GM23338 (cell line): ENCODE results near the gene LYSMD4. TPM values are rescaled to one million over a fixed set of nuclear protein-coding genes. Genes with fewer than 3 reads are reported as not detected.

Source experiments
- ATAC-seq: fragments of 200-7000 bp; cut with Tn5 transposase; 3 replicates; pipeline ENCODE4 v1.9.1; 2020
- DNase-seq: peaks from one replicate; pipeline ENCODE4 v3.0.0-alpha.2; 2015; ENCODE audit warnings: low spot score
- H2AFZ ChIP-seq: fragments of 200-600 bp; sonication (generic); 2 replicates; pipeline ENCODE4 v1.8.0; 2016; ENCODE audit warnings: antibody characterized with exemption, mild to moderate bottlenecking, moderate library complexity
- H3F3A ChIP-seq: fragments of 200-600 bp; sonication (generic); replicated peaks from 2 replicates; pipeline ENCODE4 v1.8.0; 2017; ENCODE audit warnings: antibody characterized with exemption, mixed run types, low read depth
- H3K27ac ChIP-seq: fragments of 200-600 bp; sonication (generic); 2 replicates; pipeline ENCODE4 v1.6.1; 2016; ENCODE audit warnings: low read depth
- H3K27me3 ChIP-seq: fragments of 200-600 bp; sonication (generic); 2 replicates; pipeline ENCODE4 v1.8.0; 2016; ENCODE audit warnings: mild to moderate bottlenecking, mixed run types, moderate library complexity; ENCODE audit not compliant: insufficient read depth
- H3K36me3 ChIP-seq: fragments of 200-600 bp; sonication (generic); 2 replicates; pipeline ENCODE4 v1.8.0; 2016; ENCODE audit warnings: mild to moderate bottlenecking; ENCODE audit not compliant: insufficient read depth
- H3K4me1 ChIP-seq: fragments of 200-600 bp; sonication (generic); 2 replicates; pipeline ENCODE4 v1.8.0; 2016; ENCODE audit warnings: mild to moderate bottlenecking, moderate library complexity; ENCODE audit not compliant: insufficient read depth
- H3K4me2 ChIP-seq: fragments of 200-600 bp; sonication (generic); 2 replicates; pipeline ENCODE4 v1.7.1; 2017; ENCODE audit warnings: mixed run types
- H3K4me3 ChIP-seq: fragments of 200-600 bp; sonication (generic); 2 replicates; pipeline ENCODE4 v1.6.1; 2016; ENCODE audit warnings: mixed run types
- H3K79me2 ChIP-seq: fragments of 200-600 bp; sonication (generic); replicated peaks from 2 replicates; pipeline ENCODE4 v1.8.0; 2017; ENCODE audit warnings: mild to moderate bottlenecking; ENCODE audit not compliant: insufficient read depth
- H3K9me2 ChIP-seq: fragments of 200-600 bp; sonication (generic); 2 replicates; pipeline ENCODE4 v1.8.0; 2017; ENCODE audit not compliant: insufficient read depth
- H4K20me1 ChIP-seq: fragments of 200-600 bp; sonication (generic); replicated peaks from 2 replicates; pipeline ENCODE4 v1.8.0; 2017; ENCODE audit warnings: mild to moderate bottlenecking; ENCODE audit not compliant: insufficient read depth
- H3K27ac Mint-ChIP-seq: 2 replicates; pipeline ENCODE4 v1.8.0; 2020; ENCODE audit warnings: inconsistent platforms, mild to moderate bottlenecking, moderate library complexity, mixed read lengths
- H3K27me3 Mint-ChIP-seq: 3 replicates; pipeline ENCODE4 v1.8.0; 2022; ENCODE audit warnings: low read depth, mild to moderate bottlenecking, moderate library complexity, mixed read lengths, inconsistent platforms; ENCODE audit not compliant: insufficient read depth, poor library complexity
- H3K36me3 Mint-ChIP-seq: 3 replicates; pipeline ENCODE4 v1.8.0; 2021; ENCODE audit warnings: low read depth, mild to moderate bottlenecking, inconsistent platforms, moderate library complexity, mixed read lengths
- H3K4me1 Mint-ChIP-seq: 3 replicates; pipeline ENCODE4 v1.8.0; 2020; ENCODE audit warnings: mild to moderate bottlenecking, inconsistent platforms, mixed read lengths
- H3K4me3 Mint-ChIP-seq: 3 replicates; pipeline ENCODE4 v1.8.0; 2021; ENCODE audit warnings: moderate library complexity, mild to moderate bottlenecking, inconsistent platforms, mixed read lengths
- H3K9me3 Mint-ChIP-seq: 3 replicates; pipeline ENCODE4 v1.8.0; 2020; ENCODE audit warnings: moderate library complexity, mild to moderate bottlenecking, inconsistent platforms, mixed read lengths
- CREB1 ChIP-seq: fragments of 250-450 bp; sonication (Bioruptor Pico); IDR thresholded peaks from 2 replicates; pipeline ENCODE4 v1.5.0; 2020; ENCODE audit warnings: low read depth, mild to moderate bottlenecking, moderate library complexity
- EZH2 ChIP-seq: fragments of 200-600 bp; sonication (generic); IDR thresholded peaks from one replicate; pipeline ENCODE4 v1.8.0; 2017; ENCODE audit warnings: antibody characterized with exemption, mild to moderate bottlenecking, low read depth; ENCODE audit not compliant: unreplicated experiment
- EZH2phosphoT487 ChIP-seq: fragments of 200-600 bp; sonication (generic); IDR thresholded peaks from one replicate; pipeline ENCODE4 v1.8.1; 2018; ENCODE audit warnings: antibody characterized with exemption; ENCODE audit not compliant: unreplicated experiment
- JUNB ChIP-seq: IDR thresholded peaks from one replicate; pipeline ENCODE4 v1.6.1; 2016; ENCODE audit warnings: antibody characterized with exemption; ENCODE audit not compliant: unreplicated experiment
- NANOG ChIP-seq: IDR thresholded peaks from 2 replicates; pipeline ENCODE4 v1.6.1; 2016; ENCODE audit warnings: antibody characterized with exemption, borderline replicate concordance
- POLR2AphosphoS5 ChIP-seq: IDR thresholded peaks from 2 replicates; pipeline ENCODE4 v1.6.1; 2016; ENCODE audit warnings: antibody characterized with exemption, low read depth
- STAT1 ChIP-seq: IDR thresholded peaks from one replicate; pipeline ENCODE4 v1.6.1; 2016; ENCODE audit warnings: antibody characterized with exemption; ENCODE audit not compliant: unreplicated experiment
- ZNF114 ChIP-seq: fragments of 250-450 bp; sonication (Bioruptor Pico); IDR thresholded peaks from 2 replicates; pipeline ENCODE4 v1.5.0; 2020; ENCODE audit warnings: mild to moderate bottlenecking, moderate library complexity
- ZNF331 ChIP-seq: fragments of 250-450 bp; sonication (Bioruptor Pico); IDR thresholded peaks from 2 replicates; pipeline ENCODE4 v1.5.0; 2020; ENCODE audit warnings: low read depth, mild to moderate bottlenecking, moderate library complexity
- polyA plus RNA-seq: library from polyadenylated mRNA; unstranded; fragments of >200 nt; fragmentation: Nextera tagmentation; extraction: Ambion mirVana; gene quantifications from 2 replicates; pipeline ENCODE4 v1.2.1, GENCODE V29; 2016
- total RNA-seq: library from RNA; depleted of rRNA; stranded (reverse); fragments of >200 nt; shearing (Covaris generic); gene quantifications from 2 replicates; pipeline ENCODE4 v1.2.3, GENCODE V29; 2014
- TF ChIP-seq, protein P1 (sequence below): IDR thresholded peaks from 2 replicates; pipeline ENCODE4 v1.6.1; 2016; ENCODE audit warnings: antibody characterized with exemption
- TF ChIP-seq, protein P2 (sequence below), 2 experiments: fragments of 200-600 bp in 1 of 2; sonication (generic) in 1 of 2; conservative IDR thresholded peaks; 2 replicates each; pipeline versions ENCODE4 v1.5.1 to v1.6.1; 2016 to 2017; ENCODE audit warnings: antibody characterized with exemption in 2 of 2, low read depth in 2 of 2, mild to moderate bottlenecking in 2 of 2, moderate library complexity in 1 of 2
- TF ChIP-seq, protein P3 (sequence below): fragments of 250-450 bp; sonication (Bioruptor Pico); IDR thresholded peaks from 2 replicates; pipeline ENCODE4 v1.5.0; 2020; ENCODE audit warnings: mild to moderate bottlenecking, moderate library complexity
- TF ChIP-seq, protein P4 (sequence below): IDR thresholded peaks from one replicate; pipeline ENCODE4 v1.6.1; 2018; ENCODE audit warnings: antibody characterized with exemption; ENCODE audit not compliant: unreplicated experiment

The LYSMD4 gene
- total and polyA plus RNA-seq, 2 experiments from 2014 or later, result 7.5 to 23.8 TPM

DNA sequence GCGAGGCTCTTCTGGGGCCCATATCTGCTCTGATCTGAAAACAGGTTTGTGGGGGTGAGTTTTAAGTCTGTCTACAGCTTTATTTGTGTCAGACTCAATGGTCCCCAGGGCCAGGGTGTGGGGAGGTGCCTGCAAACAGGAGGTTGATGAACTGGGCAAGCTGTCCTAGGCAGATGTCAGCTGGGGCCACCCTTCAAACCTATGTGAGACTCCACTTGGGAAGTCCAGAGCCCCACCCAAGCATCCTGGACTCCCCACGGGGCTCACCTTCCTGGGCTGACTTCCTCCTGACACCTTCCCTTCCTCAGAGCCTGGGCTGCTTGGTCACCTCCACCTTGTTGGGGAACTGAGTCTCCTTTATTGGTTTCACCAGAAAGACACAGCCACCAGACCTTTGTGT, 8.6 kb upstream of the LYSMD4 start:
- no peaks in the 10 kb centered on the region for H3F3A ChIP-seq
- peaks cover 3% of the 10 kb centered on the region for H3K27me3 Mint-ChIP-seq
- no peaks in the 10 kb centered on the region; the same call in 1 of the 3 replicates for H3K4me1 Mint-ChIP-seq
- no peak overlapping the region for H3K27ac ChIP-seq
- H3K36me3 Mint-ChIP-seq, result no peaks in the 10 kb centered on the region
- H2AFZ ChIP-seq, result no peak overlapping the region
- no peak overlapping the region for H3K4me3 ChIP-seq
- ATAC-seq (no peak), DNase-seq (no peak)
- H3K36me3 ChIP-seq, result no peaks in the 10 kb centered on the region
- H3K4me3 Mint-ChIP-seq, result no peak overlapping the region
- H3K9me2 ChIP-seq, result no peaks in the 10 kb centered on the region
- TF ChIP-seq NANOG (no peak), STAT1 (no peak), POLR2AphosphoS5 (no peak), ZNF114 (CRISPR knock-in tag) (no peak), ZNF331 (CRISPR knock-in tag) (no peak), EZH2 (no peak), CREB1 (CRISPR knock-in tag) (no peak), JUNB (no peak), EZH2phosphoT487 (no peak)
- TF ChIP-seq, protein P1, sequence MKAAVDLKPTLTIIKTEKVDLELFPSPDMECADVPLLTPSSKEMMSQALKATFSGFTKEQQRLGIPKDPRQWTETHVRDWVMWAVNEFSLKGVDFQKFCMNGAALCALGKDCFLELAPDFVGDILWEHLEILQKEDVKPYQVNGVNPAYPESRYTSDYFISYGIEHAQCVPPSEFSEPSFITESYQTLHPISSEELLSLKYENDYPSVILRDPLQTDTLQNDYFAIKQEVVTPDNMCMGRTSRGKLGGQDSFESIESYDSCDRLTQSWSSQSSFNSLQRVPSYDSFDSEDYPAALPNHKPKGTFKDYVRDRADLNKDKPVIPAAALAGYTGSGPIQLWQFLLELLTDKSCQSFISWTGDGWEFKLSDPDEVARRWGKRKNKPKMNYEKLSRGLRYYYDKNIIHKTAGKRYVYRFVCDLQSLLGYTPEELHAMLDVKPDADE, result no peak
- TF ChIP-seq, protein P2, sequence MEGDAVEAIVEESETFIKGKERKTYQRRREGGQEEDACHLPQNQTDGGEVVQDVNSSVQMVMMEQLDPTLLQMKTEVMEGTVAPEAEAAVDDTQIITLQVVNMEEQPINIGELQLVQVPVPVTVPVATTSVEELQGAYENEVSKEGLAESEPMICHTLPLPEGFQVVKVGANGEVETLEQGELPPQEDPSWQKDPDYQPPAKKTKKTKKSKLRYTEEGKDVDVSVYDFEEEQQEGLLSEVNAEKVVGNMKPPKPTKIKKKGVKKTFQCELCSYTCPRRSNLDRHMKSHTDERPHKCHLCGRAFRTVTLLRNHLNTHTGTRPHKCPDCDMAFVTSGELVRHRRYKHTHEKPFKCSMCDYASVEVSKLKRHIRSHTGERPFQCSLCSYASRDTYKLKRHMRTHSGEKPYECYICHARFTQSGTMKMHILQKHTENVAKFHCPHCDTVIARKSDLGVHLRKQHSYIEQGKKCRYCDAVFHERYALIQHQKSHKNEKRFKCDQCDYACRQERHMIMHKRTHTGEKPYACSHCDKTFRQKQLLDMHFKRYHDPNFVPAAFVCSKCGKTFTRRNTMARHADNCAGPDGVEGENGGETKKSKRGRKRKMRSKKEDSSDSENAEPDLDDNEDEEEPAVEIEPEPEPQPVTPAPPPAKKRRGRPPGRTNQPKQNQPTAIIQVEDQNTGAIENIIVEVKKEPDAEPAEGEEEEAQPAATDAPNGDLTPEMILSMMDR (conservative IDR thresholded peaks at IDR 0.05; ENCODE audit: low read depth in 2 of 2), result no peak
- TF ChIP-seq, protein P3, sequence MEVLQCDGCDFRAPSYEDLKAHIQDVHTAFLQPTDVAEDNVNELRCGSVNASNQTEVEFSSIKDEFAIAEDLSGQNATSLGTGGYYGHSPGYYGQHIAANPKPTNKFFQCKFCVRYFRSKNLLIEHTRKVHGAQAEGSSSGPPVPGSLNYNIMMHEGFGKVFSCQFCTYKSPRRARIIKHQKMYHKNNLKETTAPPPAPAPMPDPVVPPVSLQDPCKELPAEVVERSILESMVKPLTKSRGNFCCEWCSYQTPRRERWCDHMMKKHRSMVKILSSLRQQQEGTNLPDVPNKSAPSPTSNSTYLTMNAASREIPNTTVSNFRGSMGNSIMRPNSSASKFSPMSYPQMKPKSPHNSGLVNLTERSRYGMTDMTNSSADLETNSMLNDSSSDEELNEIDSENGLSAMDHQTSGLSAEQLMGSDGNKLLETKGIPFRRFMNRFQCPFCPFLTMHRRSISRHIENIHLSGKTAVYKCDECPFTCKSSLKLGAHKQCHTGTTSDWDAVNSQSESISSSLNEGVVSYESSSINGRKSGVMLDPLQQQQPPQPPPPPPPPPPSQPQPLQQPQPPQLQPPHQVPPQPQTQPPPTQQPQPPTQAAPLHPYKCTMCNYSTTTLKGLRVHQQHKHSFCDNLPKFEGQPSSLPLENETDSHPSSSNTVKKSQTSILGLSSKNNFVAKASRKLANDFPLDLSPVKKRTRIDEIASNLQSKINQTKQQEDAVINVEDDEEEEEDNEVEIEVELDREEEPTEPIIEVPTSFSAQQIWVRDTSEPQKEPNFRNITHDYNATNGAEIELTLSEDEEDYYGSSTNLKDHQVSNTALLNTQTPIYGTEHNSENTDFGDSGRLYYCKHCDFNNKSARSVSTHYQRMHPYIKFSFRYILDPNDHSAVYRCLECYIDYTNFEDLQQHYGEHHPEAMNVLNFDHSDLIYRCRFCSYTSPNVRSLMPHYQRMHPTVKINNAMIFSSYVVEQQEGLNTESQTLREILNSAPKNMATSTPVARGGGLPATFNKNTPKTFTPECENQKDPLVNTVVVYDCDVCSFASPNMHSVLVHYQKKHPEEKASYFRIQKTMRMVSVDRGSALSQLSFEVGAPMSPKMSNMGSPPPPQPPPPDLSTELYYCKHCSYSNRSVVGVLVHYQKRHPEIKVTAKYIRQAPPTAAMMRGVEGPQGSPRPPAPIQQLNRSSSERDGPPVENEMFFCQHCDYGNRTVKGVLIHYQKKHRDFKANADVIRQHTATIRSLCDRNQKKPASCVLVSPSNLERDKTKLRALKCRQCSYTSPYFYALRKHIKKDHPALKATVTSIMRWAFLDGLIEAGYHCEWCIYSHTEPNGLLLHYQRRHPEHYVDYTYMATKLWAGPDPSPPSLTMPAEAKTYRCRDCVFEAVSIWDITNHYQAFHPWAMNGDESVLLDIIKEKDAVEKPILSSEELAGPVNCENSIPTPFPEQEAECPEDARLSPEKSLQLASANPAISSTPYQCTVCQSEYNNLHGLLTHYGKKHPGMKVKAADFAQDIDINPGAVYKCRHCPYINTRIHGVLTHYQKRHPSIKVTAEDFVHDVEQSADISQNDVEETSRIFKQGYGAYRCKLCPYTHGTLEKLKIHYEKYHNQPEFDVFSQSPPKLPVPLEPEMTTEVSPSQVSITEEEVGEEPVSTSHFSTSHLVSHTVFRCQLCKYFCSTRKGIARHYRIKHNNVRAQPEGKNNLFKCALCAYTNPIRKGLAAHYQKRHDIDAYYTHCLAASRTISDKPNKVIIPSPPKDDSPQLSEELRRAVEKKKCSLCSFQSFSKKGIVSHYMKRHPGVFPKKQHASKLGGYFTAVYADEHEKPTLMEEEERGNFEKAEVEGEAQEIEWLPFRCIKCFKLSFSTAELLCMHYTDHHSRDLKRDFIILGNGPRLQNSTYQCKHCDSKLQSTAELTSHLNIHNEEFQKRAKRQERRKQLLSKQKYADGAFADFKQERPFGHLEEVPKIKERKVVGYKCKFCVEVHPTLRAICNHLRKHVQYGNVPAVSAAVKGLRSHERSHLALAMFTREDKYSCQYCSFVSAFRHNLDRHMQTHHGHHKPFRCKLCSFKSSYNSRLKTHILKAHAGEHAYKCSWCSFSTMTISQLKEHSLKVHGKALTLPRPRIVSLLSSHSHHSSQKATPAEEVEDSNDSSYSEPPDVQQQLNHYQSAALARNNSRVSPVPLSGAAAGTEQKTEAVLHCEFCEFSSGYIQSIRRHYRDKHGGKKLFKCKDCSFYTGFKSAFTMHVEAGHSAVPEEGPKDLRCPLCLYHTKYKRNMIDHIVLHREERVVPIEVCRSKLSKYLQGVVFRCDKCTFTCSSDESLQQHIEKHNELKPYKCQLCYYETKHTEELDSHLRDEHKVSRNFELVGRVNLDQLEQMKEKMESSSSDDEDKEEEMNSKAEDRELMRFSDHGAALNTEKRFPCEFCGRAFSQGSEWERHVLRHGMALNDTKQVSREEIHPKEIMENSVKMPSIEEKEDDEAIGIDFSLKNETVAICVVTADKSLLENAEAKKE, result no peak
- TF ChIP-seq, protein P4, sequence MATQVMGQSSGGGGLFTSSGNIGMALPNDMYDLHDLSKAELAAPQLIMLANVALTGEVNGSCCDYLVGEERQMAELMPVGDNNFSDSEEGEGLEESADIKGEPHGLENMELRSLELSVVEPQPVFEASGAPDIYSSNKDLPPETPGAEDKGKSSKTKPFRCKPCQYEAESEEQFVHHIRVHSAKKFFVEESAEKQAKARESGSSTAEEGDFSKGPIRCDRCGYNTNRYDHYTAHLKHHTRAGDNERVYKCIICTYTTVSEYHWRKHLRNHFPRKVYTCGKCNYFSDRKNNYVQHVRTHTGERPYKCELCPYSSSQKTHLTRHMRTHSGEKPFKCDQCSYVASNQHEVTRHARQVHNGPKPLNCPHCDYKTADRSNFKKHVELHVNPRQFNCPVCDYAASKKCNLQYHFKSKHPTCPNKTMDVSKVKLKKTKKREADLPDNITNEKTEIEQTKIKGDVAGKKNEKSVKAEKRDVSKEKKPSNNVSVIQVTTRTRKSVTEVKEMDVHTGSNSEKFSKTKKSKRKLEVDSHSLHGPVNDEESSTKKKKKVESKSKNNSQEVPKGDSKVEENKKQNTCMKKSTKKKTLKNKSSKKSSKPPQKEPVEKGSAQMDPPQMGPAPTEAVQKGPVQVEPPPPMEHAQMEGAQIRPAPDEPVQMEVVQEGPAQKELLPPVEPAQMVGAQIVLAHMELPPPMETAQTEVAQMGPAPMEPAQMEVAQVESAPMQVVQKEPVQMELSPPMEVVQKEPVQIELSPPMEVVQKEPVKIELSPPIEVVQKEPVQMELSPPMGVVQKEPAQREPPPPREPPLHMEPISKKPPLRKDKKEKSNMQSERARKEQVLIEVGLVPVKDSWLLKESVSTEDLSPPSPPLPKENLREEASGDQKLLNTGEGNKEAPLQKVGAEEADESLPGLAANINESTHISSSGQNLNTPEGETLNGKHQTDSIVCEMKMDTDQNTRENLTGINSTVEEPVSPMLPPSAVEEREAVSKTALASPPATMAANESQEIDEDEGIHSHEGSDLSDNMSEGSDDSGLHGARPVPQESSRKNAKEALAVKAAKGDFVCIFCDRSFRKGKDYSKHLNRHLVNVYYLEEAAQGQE, result no peak
- H4K20me1 ChIP-seq, result no peaks in the 10 kb centered on the region
- no peaks in the 10 kb centered on the region for H3K79me2 ChIP-seq
- H3K4me2 ChIP-seq, result no peak overlapping the region
- no peaks in the 10 kb centered on the region; the same call in 2 of the 3 replicates for H3K9me3 Mint-ChIP-seq
- no peaks in the 10 kb centered on the region for H3K27me3 ChIP-seq
- no peak overlapping the region for H3K27ac Mint-ChIP-seq
- H3K4me1 ChIP-seq, result no peaks in the 10 kb centered on the region
